ENCODE measurements around the gene NUP88.

The NUP88 gene

DNA sequence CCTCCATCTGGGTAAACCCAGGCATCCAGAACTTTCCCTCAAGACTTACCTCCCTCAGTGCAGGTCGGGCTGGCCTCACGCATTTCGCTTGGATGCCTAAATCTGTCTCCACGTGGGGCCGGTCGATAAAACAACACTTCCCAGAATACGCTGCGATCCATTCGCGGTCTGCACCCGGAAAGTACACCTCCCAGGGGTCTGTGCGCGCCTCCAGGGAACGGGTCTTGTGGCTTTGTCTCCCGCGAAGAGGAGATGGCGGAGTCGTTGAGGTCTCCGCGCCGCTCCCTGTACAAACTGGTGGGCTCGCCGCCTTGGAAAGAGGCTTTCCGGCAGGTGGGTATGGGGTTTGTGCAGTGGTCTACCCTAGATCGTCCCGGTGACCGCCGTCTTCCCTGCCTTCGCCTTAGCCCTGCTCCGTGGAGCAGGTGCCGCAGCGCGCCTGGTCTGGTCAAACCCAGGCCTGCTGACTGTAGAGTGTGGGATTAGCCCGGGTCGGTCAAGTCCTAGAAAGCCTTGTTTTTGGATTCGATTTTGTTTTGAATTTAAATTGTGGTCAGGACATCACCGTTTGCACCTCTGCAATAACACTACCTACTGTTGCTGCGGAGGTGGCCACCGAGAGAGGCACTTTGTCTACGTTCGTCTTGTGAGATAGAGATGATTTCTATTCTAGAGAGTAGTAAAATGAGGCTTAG, 644 bp upstream of the NUP88 start, which contains the start of gene RPAIN:
TSS of gene RPAIN (plus strand) at position 224 of the 695 bp plus-strand sequence. CDS start at position 253, 29 bp downstream.
- peak; percentile 66 to 75 for DNase-seq (ENCODE audit: low read depth in 2 of 2)

DNA sequence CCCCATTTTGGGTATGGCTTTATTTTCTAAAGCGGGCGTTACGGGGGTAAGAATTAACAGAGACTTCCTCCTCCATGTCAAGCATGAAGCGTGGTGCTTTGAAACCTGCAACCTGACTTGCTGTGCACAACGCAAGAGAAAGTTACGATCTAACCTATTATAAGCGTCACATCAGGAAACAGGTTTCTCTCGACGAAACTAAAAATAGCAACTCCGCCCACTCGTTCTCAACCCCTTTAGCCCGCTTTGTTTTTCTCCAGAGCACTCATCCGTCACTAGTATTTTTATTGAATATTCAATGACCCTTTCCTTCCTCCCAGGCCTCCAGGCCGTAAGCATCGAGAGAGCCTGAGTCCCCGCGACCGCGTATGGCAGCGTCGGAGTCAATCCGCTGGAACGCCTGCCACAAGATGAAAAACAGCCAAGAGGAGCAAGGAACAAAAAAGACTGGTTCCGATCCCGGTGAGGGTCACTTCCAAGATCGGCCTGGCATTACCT, 555 bp downstream of the NUP88 start:
- peak; percentile 10 to 34 for DNase-seq (ENCODE audit: low read depth in 2 of 2)

- no peak for DNase-seq (ENCODE audit: low read depth in 2 of 2)
Measured at GRCh38 chr17:5416901-5417300, 2.6 kb downstream of the NUP88 start.

DNA sequence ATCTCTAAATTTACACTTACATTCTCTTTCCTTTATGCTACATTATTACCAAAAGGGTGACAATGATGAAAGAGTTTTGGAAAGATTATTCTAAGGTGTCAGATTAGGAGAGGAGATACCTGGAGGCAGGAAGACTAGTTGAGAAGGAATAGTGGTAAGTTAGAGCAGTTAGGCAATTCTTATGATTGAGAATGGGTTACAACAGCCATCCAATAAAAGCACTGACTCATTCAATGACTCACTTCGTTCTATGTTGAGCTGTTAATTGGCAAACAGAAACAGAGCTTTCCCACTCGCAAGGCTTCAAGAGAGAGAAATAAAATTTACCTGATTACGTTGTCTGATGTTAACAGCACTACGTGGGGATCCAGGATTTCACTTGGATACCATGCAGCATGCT, 5.8 kb downstream of the NUP88 start:
- DNase-seq (ENCODE audit: low read depth in 2 of 2) = no peak

DNA sequence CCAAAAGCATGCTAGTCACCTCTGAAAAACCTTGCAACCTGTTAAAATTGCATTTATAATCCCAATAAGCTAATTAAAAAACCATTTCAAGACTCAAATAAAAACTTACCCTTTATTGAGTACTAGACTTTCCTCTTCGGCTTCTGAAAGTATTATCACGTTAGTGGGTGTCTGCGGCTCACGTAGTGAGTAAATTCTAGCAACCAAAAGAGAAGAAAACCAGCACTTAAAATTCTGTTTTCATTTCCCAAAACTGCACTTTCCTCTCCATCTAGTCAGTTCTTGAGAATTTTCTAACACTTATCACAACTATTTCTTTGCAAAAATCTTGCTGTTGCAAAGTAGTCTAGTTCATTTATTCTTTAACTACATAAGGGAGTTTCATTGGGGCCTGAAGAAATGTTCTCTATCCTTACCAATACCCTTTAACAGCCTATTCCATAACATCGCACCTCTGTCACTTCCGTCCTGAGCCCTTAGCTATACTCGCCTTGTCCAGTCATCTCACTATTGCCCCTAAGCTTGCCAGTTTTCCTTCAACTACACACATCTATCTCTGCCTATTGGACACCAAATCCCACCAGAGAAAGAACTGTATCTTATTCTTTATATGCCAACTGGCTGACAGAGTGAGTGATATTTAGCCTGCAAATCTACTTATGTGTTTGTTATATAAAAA, 8.7 kb downstream of the NUP88 start:
- no peak for DNase-seq (ENCODE audit: low read depth in 2 of 2)

DNA sequence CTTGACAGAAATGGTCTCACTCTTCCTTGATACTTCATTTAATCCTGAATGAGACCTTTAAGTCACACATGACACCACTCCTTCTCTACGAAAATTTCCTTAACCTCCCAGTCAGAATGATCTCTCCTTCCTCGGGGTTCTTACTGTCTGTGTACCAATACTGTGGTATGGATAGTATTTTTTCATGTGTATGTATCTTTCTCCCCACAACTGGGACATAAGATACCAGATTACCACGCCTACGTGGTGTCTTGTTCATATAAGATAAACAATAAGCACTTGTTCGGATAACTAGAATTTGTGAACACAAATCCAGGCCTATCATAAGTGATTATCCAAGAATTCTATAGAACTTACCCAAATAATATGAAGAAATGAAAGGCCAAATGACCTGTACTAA, 11.3 kb downstream of the NUP88 start:
- DNase-seq (ENCODE audit: low read depth in 2 of 2) = no peak

DNA sequence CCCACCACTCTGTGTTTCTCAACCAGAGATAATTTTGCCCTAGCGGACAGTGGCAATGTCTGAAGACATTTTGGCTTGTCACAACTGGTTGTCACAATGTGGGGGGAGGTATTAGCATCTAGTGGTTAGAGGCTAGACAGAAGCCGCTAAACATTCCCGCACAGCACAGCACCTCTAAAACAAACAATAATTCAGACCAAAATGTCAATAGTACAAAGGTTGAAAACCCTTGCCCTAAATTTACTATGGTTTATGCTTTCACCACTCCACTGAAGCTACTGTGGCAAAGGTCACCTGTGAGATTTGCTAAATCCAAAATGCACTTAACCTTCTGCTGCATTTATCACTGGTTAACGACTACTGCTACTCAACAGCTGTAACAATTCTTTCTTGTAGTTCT, 14.1 kb downstream of the NUP88 start:
- no peak for DNase-seq (ENCODE audit: low read depth in 2 of 2)

DNA sequence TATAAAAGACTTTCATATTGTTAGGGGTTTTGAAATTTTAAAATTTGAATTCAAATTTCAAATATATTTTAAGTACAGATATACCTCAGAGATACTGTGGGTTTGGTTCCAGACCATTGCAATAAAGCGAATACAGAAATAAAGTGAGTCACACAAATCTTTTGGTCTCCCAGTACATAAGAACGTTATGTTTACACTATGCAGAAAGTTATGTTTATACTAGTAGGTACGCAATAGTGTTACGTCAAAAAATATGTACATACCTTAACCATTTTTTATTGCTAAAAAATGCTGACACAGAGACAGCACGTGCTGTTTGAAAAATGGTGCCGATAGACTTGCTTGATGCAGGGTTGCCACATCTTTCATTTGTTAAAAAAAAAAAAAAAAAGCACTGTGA, 19.7 kb downstream of the NUP88 start:
- DNase-seq (ENCODE audit: low read depth in 2 of 2) = no peak

GRCh38 chr17:5396612-5397011, 22.9 kb downstream of the NUP88 start:
- no peak for DNase-seq (ENCODE audit: low read depth in 2 of 2)

GRCh38 chr17:5391678-5392077, 27.8 kb downstream of the NUP88 start:
- DNase-seq (ENCODE audit: low read depth in 2 of 2) = no peak

DNA sequence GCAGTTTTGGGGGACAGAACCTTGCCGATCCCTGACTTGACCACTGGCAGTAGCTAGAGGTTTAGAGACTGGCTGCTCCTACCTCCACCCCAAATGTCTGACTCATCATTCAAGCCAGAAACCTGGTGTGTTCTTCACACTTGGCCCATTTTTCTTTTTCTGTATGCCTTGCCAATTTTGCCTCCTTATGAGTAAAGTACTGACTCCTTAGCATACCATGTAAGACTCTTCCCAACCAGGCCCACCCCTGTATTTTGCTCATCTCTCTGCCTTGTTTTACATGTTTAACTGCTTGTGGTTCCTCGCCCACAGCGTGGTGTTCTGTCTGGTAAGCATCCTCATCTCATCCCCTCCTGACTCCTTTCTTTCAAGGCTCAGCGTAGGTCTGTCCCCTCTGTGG, 37.9 kb downstream of the NUP88 start:
- DNase-seq (ENCODE audit: low read depth in 2 of 2) = no peak

DNA sequence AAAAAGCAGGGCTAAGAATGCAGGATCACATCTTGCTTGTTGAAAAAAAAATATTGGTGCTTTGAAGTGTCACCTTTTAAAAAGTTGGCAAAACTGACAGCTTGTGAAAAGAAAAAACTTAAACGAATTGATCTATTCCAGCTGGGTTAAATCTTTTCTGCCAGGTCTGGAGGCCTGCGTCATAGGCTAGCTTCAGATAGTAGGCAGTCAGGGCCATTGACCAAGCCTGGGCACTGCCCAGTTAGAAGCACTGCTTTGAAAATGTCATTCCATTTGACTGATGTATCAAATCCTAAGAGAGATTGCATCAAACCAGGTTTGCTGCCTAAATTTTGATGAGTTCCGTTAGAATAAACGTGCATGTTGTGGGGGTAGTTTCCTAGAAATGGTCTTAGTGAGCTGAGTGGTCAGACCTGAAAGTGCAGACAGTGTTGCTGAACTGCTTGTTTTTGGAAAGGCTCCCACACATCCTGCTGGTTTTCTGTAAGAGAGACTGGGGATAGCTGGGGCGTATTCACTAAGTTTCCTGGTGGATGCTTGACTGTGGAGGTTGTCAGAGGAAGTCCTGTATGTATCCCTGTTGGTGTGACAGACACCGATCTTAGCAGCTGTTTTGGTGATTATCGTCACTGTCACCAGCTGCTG, 38.8 kb downstream of the NUP88 start:
- DNase-seq (ENCODE audit: low read depth in 2 of 2) = no peak

DNA sequence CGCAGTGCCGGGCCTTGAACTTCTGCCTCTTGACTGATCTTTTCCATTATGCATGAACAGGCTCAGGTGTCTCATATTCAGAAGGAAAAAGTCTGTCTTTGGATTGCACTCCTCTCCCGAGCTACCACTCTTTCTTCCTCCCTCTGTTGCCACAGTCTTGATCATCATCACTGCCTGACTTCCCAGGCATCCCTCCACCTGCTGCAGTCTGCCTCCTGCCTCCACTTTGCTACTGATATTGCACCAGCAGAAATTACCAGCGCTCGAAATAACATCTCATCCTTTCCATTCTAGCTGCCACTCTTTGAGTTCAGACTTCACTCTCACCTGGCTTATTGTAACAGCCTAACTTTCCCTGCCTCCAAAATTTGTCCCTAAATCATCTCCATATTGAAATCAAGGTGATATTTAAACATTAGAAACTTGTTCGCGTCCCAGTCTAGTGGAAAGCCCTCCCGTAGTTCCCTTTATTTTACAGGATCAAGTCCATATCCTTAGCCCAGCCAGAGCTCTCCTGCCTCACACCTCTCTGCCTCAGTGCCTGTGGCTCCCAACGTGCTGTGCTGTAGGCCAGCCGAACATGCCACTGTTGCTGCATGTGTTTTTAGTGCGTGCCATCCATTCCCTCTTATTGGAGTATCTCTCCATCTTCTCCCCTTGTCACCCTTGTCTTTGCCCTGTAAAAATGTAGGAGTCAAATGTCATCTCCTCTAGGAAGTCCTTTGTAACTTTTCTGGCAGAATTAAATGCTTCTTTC, 39.9 kb downstream of the NUP88 start:
- no peak for DNase-seq (ENCODE audit: low read depth in 2 of 2)

DNA sequence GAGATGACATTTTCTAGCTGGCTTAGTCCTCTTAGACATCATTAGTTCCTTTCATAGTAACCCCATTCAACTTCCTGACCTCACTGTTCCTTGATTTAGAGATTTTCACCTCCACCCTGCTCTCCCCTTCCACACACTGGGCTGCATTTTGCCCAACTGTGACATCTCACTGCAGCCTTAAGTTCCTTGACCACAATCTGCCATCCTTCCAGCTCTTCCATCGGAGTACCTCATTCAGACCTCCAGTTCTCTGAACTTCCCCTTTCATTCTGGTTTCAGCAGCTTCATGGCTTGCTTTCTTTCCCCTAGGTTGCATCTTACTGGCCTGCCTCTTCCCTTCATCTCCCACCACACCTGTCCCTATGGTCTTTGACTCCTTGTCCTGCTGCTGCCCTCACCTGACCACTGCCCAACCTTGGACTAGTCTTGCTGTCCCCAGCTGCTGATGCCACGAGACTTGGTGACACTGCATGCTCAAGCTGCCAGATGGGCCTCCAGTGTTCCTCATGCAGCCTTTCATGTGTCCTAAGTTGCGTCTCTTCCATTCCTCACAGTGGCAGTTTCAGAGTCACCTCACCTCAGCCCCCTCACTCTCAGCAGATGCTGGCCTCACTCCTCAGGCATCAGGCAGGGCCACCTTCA, 40.8 kb downstream of the NUP88 start:
- no peak for DNase-seq (ENCODE audit: low read depth in 2 of 2)

DNA sequence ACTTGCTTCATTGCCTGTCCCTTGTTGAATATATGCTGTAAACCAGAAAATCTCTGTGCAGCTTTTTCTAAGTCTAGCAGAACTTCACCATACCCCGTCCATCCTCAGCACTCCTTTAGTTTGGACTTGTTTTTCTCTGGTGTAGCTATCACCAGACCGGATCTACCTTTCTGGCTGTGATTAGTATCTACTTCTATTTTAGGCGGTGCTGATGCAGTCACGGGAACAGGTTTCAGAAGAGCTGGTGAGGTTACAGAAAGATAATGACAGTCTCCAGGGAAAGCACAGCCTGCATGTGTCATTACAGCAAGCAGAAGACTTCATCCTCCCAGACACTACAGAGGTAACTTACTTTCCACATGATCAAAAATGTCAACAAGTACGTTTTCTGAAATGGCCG, 46.4 kb downstream of the NUP88 start:
- no peak for DNase-seq (ENCODE audit: low read depth in 2 of 2)

- no peak for DNase-seq (ENCODE audit: low read depth in 2 of 2)
Measured at GRCh38 chr17:5370411-5370810, 49.1 kb downstream of the NUP88 start.

GRCh38 chr17:5365831-5366230, 53.6 kb downstream of the NUP88 start:
- no peak for DNase-seq (ENCODE audit: low read depth in 2 of 2)

GRCh38 chr17:5364696-5365095, 54.8 kb downstream of the NUP88 start:
- DNase-seq (ENCODE audit: low read depth in 2 of 2) = no peak

DNA sequence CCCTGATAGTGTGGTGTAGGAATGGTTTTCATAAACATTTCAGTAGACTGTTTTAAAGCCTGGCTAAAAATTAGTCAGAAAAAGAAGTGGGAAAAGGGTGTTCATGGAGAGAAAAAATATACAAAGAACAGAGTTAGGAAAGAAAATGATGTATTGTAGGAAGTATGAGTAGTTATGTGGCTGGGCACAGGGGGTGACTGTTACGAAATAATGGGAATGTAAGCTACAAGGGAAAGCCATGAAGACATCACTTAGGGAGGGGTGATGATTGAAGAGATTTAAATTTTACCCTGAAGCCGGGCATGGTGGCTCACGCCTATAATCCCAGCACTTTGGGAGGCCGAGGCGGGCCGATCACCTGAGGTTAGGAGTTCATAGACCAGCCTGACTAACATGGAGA, 55.3 kb downstream of the NUP88 start:
- DNase-seq (ENCODE audit: low read depth in 2 of 2) = no peak

GRCh38 chr17:5362162-5362811, 57.2 kb downstream of the NUP88 start:
- DNase-seq (ENCODE audit: low read depth in 2 of 2) = no peak

DNA sequence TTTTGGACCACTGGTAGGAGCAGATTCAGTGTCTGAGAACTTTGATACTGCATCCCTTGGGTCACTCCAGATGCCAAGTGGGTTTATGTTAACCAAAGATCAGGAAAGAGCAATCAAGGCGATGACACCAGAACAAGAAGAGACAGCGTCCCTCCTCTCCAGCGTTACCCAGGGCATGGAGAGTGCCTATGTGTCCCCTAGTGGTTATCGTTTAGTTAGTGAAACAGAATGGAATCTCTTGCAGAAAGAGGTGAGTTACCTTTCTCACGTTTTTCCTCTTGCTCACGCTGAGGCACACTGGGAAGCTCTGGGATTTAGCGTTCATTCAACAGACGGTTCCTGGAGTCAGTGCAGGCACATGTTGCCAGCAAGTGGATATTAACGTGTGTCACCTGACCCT, 58.0 kb downstream of the NUP88 start:
- DNase-seq (ENCODE audit: low read depth in 2 of 2) = no peak

Measured in stimulated activated CD8-positive, alpha-beta memory T cell treated with anti-CD3 and anti-CD28 coated beads, Interleukin-7, amount 100 ng/mL, for 1 hour (primary cell).